ENCODE results near the gene HS6ST1. TPM values are rescaled to one million over a fixed set of nuclear protein-coding genes. Genes with fewer than 3 reads are reported as not detected.

HS6ST1 gene
- 9.3 to 13.0 TPM (median 11.3 TPM) in 5 replicates for total RNA-seq (2022; extraction: Qiagen RNA extraction; ENCODE audit: low read depth)

GRCh38 chr2:128318776-128319464, at the start of gene HS6ST1:
HS6ST1 (minus strand) TSS chr2:128318868; CDS start chr2:128318563, 305 bp downstream.

Other genes starting within 250 kb of the HS6ST1 start
- 16.4 to 22.9 TPM (median 21.8 TPM) in 5 replicates for gene UGGT1, start 227.7 kb downstream of the HS6ST1 start, total RNA-seq (2022; extraction: Qiagen RNA extraction; ENCODE audit: low read depth)

All from A549 treated with GW870086 at 1 μM for 4 hours (cell line).